NCI-H526 (cell line): ENCODE results near the gene HDAC4.
A peak's percentile ranks its signal among the peaks of the same experiment; 100 is the strongest.

Experiments
- DNase-seq, 2 experiments: peaks; one replicate each; lab custom pipeline; 2025; lab: John Stamatoyannopoulos, UW

The HDAC4 gene

DNA sequence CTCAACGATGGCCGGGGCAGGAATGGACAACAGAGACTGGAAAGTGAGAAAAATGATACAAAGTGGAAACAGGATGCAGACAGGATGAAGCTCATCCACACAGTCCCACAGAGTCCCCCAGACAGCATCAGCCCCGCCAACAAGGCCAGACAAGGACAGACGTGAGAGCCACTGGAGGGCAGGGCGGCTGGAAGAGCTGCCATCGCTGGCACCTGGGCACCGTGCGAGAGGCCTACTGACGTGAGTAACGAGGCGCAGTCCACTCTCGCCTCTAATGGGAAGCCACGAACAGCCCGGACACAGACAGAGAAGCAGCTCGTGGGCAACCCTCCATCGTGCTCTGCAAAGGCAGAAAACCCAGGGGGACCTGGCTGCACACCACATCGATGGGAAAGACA, 17.1 kb downstream of the HDAC4 start:
- DNase-seq = no peak

DNA sequence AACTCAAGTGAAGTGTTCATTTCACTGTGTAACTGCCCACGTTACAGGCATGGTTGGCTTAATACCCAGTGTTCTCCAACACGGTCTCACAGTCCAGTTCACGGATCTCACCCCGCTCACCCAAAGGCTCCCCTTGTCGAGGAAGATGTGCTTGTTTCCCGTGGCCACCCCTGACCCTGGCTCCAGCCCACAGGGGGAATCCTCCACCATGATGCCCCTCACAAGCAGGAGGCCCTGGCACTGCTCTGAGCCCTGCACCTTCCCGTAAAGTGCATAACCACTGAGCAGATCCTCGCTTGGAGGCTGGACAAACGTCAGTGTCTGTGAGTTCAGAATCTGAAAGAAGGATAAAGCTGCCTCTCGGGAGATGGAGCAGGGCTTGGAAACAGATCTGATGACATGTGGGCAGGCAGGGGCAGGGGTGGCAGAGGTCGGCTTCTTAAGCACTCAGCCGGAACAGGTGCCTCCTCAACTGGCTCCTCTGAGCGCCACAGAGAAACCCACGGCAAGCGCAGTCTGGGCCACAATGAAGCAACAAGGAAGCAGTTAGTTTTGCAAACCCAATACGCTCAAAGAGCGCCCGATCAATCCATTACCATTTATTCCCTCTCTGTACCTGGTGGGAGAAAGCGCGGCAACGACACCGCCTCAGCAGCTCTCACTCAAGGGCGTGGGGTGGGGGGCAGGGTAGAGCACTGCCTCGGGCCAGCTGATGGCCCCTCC, 17.6 kb downstream of the HDAC4 start:
- peak in 1 of 2 experiments; percentile 32 for DNase-seq

- no peak for DNase-seq
Measured at GRCh38 chr2:239382384-239382880, 18.4 kb downstream of the HDAC4 start.

DNA sequence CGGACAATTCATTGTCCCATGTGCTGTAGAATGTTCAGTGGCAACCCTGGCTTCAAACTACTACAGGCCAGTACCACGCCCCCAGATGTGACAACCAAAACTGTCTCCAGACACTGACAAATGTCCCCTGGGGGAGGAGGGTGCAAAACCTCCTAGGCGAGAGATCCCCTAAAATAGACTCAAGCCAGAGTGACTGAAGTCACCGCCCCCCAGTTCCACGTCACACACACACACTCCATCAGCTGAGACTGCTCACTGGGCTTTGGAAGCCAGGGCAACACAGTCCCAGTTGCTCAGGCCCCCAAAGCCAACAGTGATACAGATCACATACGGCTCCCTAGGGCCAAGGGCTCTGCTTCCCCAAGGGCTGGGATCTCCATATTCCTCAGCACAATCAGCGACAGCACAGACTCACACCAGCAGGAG, 19.1 kb downstream of the HDAC4 start:
- peak; percentile 47 to 59 for DNase-seq

GRCh38 chr2:239380831-239381708, 19.8 kb downstream of the HDAC4 start:
- peak in 1 of 2 experiments; percentile 43 for DNase-seq

- DNase-seq = no peak
Measured at GRCh38 chr2:239379641-239380170, 21.1 kb downstream of the HDAC4 start.

DNA sequence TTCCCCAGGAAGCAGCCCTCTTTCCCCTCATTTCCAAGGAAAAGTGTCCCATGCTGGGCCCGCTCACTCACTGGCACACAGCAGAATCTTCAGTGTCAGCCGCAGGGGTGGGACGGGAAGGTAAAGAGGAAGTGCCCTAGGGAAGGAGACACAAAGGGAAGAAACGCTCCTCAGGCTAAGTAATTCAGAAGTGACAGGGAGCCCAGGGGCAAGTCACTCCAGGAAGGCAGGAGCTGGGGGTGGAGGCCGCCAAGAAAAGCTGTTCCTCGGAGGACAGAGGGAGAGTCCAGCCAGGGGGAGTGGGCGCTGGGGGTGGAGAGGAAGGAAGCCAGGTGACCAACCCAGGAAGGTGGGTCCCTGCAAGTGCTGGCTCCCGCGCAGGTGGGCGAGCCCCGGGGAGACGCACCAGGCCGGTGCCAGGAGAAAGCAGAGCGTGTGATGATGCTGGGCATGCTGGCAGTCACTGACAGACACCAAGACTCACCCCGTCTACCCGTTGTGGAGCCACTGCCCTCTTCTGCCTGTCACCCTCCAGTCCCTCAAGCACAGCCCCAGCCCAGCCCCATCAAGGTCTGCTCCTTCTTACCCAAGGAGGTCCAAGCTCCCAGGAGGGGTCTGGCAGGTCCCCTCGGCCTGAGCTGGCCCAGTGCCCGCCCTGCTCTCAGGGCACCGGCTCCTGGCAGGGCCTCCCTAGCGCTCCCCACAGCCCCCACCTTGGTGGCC, 21.7 kb downstream of the HDAC4 start:
- DNase-seq = no peak

GRCh38 chr2:239378021-239378917, 22.6 kb downstream of the HDAC4 start:
- DNase-seq = no peak

DNA sequence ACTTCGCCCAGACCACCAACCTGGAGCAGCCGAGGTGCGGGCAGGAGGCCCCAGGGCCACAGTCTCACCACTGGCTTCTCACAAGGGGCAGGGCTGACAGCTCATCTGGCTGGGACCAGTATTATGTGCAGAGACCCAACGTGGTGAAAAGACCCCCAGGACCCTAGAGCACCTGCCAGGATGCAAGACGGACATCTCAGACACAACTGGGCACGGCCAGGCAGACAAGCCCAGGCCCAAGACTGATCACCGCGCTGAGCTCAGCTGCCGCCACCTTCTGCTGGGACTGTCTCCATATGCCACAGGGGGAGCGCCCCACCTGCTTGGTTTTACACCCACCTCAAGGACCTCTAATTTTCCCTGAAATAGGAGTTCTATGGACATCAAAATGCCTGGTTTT, 23.2 kb downstream of the HDAC4 start:
- no peak for DNase-seq

DNA sequence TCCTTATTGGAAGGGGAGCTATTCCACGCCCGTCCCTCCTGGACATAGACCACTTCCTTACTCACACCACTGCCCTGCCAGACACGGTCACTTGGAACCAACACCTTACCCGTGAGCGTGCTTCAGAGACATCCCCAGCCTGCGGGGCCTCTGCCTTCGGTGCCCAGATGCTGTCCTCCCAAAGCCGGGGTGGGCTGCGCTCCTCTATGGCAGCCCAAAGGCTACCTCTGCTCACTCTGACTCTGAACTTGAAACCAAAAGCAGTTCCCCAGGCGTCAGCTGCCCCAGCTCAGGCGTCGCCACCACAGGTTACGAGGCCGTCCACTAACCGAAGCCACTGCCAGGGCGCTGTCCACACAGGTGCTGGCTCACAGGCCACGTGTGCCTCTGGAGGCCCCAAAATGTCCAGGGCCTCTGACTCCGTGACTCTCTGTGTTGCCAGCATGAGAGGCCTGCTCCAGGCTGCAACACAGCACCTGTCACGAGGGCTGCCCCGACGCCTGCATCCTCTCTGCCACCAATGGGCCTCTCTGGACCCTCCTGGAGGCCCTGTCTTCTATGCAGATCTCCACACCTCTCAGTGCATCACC, 23.8 kb downstream of the HDAC4 start:
- DNase-seq = no peak

DNA sequence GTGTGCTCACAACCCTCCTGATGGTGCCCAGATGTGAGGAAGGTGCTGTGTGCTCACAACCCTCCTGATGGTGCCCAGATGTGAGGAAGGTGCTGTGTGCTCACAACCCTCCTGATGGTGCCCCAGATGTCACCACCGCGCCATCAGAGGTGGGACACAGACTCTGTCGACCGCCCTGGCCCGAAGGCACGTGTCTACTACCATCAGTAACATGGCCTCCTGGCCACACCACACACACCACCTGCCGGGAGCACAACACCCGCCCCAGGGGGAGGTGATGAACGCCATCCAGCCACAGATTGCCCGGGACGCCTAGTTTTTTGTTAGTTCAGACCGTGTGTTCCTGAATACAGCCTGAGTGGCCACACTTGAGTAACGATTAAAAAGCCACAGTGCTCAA, 24.5 kb downstream of the HDAC4 start:
- no peak for DNase-seq

GRCh38 chr2:239375278-239376061, 25.4 kb downstream of the HDAC4 start:
- peak in 1 of 2 experiments; percentile 52 for DNase-seq

GRCh38 chr2:239374896-239375277, 25.9 kb downstream of the HDAC4 start:
- DNase-seq = no peak

DNA sequence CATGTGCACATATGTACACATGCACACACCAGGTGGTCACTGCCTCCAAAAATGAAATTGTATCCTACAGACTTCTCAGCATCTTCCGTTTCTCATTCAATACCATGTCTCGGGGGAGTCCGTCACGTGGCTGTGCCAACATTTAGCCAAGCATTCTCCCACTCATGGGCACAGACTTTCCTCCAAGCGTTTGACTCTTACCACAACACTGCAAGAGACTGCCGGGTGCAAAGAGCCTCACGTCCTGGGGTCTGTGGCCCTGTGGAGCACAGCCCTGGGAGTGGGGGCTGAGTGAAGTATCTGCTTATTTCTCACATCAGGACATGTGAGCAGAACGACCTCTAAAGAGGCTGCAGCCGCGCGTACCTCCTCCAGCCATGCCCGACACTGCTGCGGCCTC, 28.0 kb downstream of the HDAC4 start:
- no peak for DNase-seq

DNA sequence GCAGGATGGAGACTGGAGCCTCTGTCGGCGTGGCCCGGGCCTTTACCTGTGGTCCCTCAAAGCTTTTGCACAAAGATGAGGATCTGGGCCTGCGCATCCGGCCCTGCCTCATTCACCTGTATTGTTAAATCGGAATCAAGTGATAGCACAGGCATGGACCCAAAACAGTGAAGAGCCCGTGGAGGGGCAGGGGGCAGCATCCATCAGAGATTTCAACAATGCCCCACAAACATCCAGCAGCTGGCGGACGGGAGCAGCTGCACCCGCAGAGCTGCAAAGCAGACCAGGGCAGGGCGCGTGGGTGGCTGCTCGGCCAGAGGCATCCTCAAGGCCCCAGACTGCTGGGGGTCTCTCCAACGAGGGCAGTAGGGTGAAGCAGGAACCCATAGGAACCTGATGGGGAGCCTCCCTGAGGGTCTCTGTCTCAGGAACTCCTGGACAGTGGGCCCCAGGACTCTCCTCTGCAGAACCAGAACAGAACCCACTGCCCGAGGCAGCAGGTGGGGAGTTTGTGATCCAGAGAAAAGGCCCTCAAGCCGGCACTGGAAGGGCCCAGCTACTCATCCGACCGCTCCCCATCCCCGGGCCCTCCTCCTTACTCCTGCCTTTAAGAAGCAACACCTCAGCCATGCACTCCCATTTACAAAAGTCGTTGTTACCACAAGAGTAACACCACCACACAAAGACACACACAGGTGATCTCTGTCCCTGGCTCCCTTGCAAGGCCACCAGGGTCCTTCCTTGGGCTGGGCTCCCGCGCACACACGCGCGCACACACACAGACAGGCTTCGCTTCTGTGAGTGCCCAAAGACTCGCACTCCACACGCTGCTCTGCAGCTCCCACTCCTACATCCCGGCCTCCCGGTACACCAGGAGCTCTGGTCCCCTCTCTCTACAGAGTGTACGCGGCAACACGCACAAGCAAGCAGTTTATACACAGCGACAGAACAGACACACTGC, 28.8 kb downstream of the HDAC4 start:
- no peak for DNase-seq

GRCh38 chr2:239370876-239371725, 29.7 kb downstream of the HDAC4 start:
- DNase-seq = no peak

DNA sequence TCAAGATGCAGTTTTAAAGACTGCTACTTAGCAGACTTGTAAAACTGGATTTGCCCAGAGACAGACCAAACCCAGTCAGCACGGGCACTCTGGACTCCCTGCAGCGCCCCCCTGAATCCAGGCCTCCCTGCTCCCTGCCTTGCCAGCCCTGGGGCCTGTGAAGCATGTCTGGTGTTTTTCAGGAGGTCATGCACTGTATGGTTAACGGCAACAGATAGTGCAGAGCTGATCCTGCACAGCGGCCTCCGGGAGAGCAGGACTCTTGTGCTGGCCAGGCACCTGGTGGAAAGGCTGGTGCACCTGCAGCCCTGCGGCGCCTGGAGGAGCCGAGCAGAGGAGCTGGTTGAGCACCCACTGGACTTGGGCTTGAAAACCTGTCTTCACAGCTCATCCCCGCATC, 30.4 kb downstream of the HDAC4 start:
- no peak for DNase-seq
